Stimulated activated naive CD8-positive, alpha-beta T cell treated with anti-CD3 and anti-CD28 coated beads, Interleukin-15, Interleukin-2, amounts not matched to agents 100 ng/mL and 50 ng/mL, for 24 hours (primary cell): ENCODE data around the gene LCE3A.
"Not testable (repeated sequence)": the region's sequence is repeated elsewhere in the genome, so short reads cannot be mapped to it uniquely, and the experiment has no call there.

Source experiments
- H3K27ac Mint-ChIP-seq: one replicate; pipeline ENCODE4 v1.8.0; 2021; ENCODE audit warnings: mild to moderate bottlenecking, mixed read lengths
- H3K27me3 Mint-ChIP-seq: one replicate; pipeline ENCODE4 v1.8.0; 2021; ENCODE audit warnings: mixed read lengths
- H3K36me3 Mint-ChIP-seq: one replicate; pipeline ENCODE4 v1.8.0; 2021; ENCODE audit warnings: low read depth, mixed read lengths
- H3K4me1 Mint-ChIP-seq: one replicate; pipeline ENCODE4 v1.8.0; 2021; ENCODE audit warnings: low read depth, mixed read lengths
- H3K4me3 Mint-ChIP-seq: one replicate; pipeline ENCODE4 v1.8.0; 2021; ENCODE audit warnings: mild to moderate bottlenecking, mixed read lengths
- H3K9me3 Mint-ChIP-seq: one replicate; pipeline ENCODE4 v1.8.0; 2021; ENCODE audit warnings: mixed read lengths

The LCE3A gene

GRCh38 chr1:152613511-152613910 is 9.4 kb downstream of the LCE3A start, which contains the start of gene LCE3B:
Gene LCE3B (plus strand): TSS chr1:152613811. CDS start chr1:152613811, 0 bp downstream.
- Mint-ChIP-seq H3K27me3 (no peaks in the 10 kb centered on the region), H3K27ac (no peak within 1 kb of the TSS), H3K9me3 (peaks cover 3% of the 10 kb centered on the region), H3K4me3 (no peak within 1 kb of the TSS), H3K36me3 (no peaks in the 10 kb centered on the region), H3K4me1 (no peaks in the 10 kb centered on the region)

GRCh38 chr1:152599934-152600333 is 23.0 kb downstream of the LCE3A start, which contains the start of gene LCE3C:
Gene LCE3C (plus strand): TSS chr1:152600234. CDS start chr1:152600732, 498 bp downstream.
- H3K4me1 Mint-ChIP-seq, result no peaks in the 10 kb centered on the region
- no peaks in the 10 kb centered on the region for H3K36me3 Mint-ChIP-seq
- no peak within 1 kb of the TSS for H3K4me3 Mint-ChIP-seq
- H3K27ac Mint-ChIP-seq, result no peak within 1 kb of the TSS
- no peaks in the 10 kb centered on the region for H3K9me3 Mint-ChIP-seq
- no peaks in the 10 kb centered on the region for H3K27me3 Mint-ChIP-seq

- no peak overlapping the region for H3K4me3 Mint-ChIP-seq
- no peaks in the 10 kb centered on the region for H3K4me1 Mint-ChIP-seq
- H3K27ac Mint-ChIP-seq, result no peak overlapping the region
- no peaks in the 10 kb centered on the region for H3K27me3 Mint-ChIP-seq
- H3K9me3 Mint-ChIP-seq, result no peaks in the 10 kb centered on the region
- no peaks in the 10 kb centered on the region for H3K36me3 Mint-ChIP-seq
Measured at GRCh38 chr1:152596986-152597385, 25.9 kb downstream of the LCE3A start.

- no peaks in the 10 kb centered on the region for H3K4me1 Mint-ChIP-seq
- H3K36me3 Mint-ChIP-seq, result no peaks in the 10 kb centered on the region
- H3K27me3 Mint-ChIP-seq, result peaks cover 2% of the 10 kb centered on the region
- H3K27ac Mint-ChIP-seq, result no peak overlapping the region
- H3K4me3 Mint-ChIP-seq, result no peak overlapping the region
- H3K9me3 Mint-ChIP-seq, result no peaks in the 10 kb centered on the region
Measured at GRCh38 chr1:152585586-152585985, 37.3 kb downstream of the LCE3A start.

GRCh38 chr1:152582647-152583046 is 40.3 kb downstream of the LCE3A start:
- H3K27ac Mint-ChIP-seq, result no peak overlapping the region
- H3K4me3 Mint-ChIP-seq, result no peak overlapping the region
- no peaks in the 10 kb centered on the region for H3K4me1 Mint-ChIP-seq
- peaks cover 4% of the 10 kb centered on the region for H3K27me3 Mint-ChIP-seq
- no peaks in the 10 kb centered on the region for H3K9me3 Mint-ChIP-seq
- H3K36me3 Mint-ChIP-seq, result no peaks in the 10 kb centered on the region

GRCh38 chr1:152580433-152580832 is 42.5 kb downstream of the LCE3A start, which contains the start of gene LCE3D:
Gene LCE3D (minus strand): TSS chr1:152580516. CDS start chr1:152579936, 580 bp downstream.
- Mint-ChIP-seq H3K4me3 (no peak within 1 kb of the TSS), H3K36me3 (no peaks in the 10 kb centered on the region), H3K4me1 (no peaks in the 10 kb centered on the region), H3K27ac (no peak within 1 kb of the TSS), H3K9me3 (no peaks in the 10 kb centered on the region), H3K27me3 (peaks cover 4% of the 10 kb centered on the region)

GRCh38 chr1:152579526-152579925 is 43.4 kb downstream of the LCE3A start:
- H3K9me3 Mint-ChIP-seq, H3K36me3 Mint-ChIP-seq, H3K27ac Mint-ChIP-seq, H3K4me3 Mint-ChIP-seq, H3K4me1 Mint-ChIP-seq, H3K27me3 Mint-ChIP-seq: not testable (repeated sequence)

GRCh38 chr1:152577168-152577567 is 45.7 kb downstream of the LCE3A start:
- no peak overlapping the region for H3K27ac Mint-ChIP-seq
- H3K27me3 Mint-ChIP-seq, result peaks cover 21% of the 10 kb centered on the region
- H3K4me1 Mint-ChIP-seq, result no peaks in the 10 kb centered on the region
- H3K36me3 Mint-ChIP-seq, result no peaks in the 10 kb centered on the region
- no peaks in the 10 kb centered on the region for H3K9me3 Mint-ChIP-seq
- no peak overlapping the region for H3K4me3 Mint-ChIP-seq
